Activated CD8-positive, alpha-beta T cell treated with anti-CD3 and anti-CD28 coated beads, Interleukin-2, amount 10 ng/mL, durations not matched to agents 7 days and 5 days (primary cell): ENCODE measurements around the gene HORMAD2. TPM values are rescaled to one million over a fixed set of nuclear protein-coding genes. Genes with fewer than 3 reads are reported as not detected.
A peak's percentile ranks its signal among the peaks of the same experiment; 100 is the strongest.

Source experiments
- ATAC-seq: fragments of 150-1000 bp; cut with Tn5 transposase; one replicate; pipeline ENCODE4 v1.10.0; 2021; ENCODE audit warnings: moderate library complexity
- CTCF ChIA-PET: fragments of 350-600 bp; sonication (Branson Sonifier 250); formaldehyde crosslinking; loops from one replicate; lab custom pipeline; 2021; ENCODE audit warnings: antibody characterized with exemption; lab: Charles Lee
- POLR2A ChIA-PET: fragments of 350-600 bp; sonication (Branson Sonifier 250); formaldehyde crosslinking; loops from one replicate; lab custom pipeline; 2021; ENCODE audit warnings: antibody characterized with exemption; lab: Charles Lee
- DNase-seq: peaks from one replicate; pipeline ENCODE4 v3.0.0-alpha.2; 2020
- H3K27ac Mint-ChIP-seq: one replicate; pipeline ENCODE4 v1.8.0; 2021; ENCODE audit warnings: mild to moderate bottlenecking, mixed read lengths
- H3K27me3 Mint-ChIP-seq: one replicate; pipeline ENCODE4 v1.8.0; 2021; ENCODE audit warnings: low read depth, mixed read lengths
- H3K36me3 Mint-ChIP-seq: one replicate; pipeline ENCODE4 v1.8.0; 2021; ENCODE audit warnings: low read depth, mixed read lengths
- H3K4me1 Mint-ChIP-seq: one replicate; pipeline ENCODE4 v1.8.0; 2021; ENCODE audit warnings: low read depth, mixed read lengths
- H3K4me3 Mint-ChIP-seq: one replicate; pipeline ENCODE4 v1.8.0; 2021; ENCODE audit warnings: mild to moderate bottlenecking, mixed read lengths
- H3K9me3 Mint-ChIP-seq: one replicate; pipeline ENCODE4 v1.8.0; 2022; ENCODE audit warnings: mixed read lengths; ENCODE audit not compliant: insufficient read depth
- total RNA-seq, 2 experiments: library from RNA; stranded (reverse); gene quantifications; one replicate each; pipeline ENCODE4 v1.2.3, GENCODE V29; 2021

HORMAD2 gene
- total RNA-seq, 2 experiments from 2014 or later = not detected

DNA sequence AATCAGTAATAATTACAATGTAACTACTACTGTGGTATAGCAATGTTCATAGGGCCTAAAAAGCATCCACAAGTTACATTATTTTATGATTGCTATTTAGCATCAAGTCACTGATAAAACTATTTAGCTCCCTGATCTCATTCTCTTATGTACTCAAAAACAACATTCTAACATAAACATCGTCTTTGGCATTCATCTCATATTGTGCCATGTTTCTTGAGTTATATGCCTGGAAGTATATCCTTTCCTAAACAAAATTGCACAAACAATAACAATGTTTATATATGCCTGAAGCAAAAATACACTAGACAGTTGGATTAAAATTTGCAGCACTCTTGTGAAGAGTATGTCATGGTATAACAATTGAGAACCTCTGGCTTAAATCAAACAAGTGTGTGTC, 34.1 kb downstream of the HORMAD2 start:
- POLR2A ChIA-PET = no interaction called here

DNA sequence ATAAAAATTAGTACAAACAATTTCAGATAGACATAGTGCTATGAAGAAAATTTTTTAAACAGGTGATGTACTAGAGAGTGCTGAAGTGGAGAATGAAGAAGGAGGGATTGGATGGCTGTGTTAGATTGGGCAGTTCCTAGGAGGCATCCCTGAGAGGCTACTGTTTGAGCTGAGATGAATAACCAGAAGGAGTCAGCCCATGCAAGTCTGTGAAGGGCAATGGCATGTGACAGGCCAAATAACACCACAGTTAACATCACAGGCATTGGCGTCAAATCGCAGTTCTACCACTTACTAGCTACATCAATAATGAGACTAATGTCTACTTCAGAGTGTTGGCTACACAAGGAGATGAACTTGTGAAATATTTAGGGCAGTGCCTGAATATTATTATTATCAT, 35.4 kb downstream of the HORMAD2 start:
- peaks cover 14% of the 10 kb centered on the region for H3K36me3 Mint-ChIP-seq
- H3K27ac Mint-ChIP-seq = no peak overlapping the region
- POLR2A ChIA-PET = no interaction called here
- peaks cover 43% of the 10 kb centered on the region for H3K4me1 Mint-ChIP-seq
- no peak overlapping the region for H3K4me3 Mint-ChIP-seq
- CTCF ChIA-PET = interaction anchor here (1.1 to 1.7 kb wide), 3 partner anchors 63 to 172 kb away, joined by 4 to 8 read pairs (median 5); no protein-coding TSS in a partner anchor
- no peaks in the 10 kb centered on the region for H3K27me3 Mint-ChIP-seq
- ATAC-seq = no peak
- H3K9me3 Mint-ChIP-seq = no peaks in the 10 kb centered on the region
- no peak for DNase-seq

More for the DNA sequence above, 34.1 kb downstream of the HORMAD2 start:
- peaks cover 14% of the 10 kb centered on the region for H3K36me3 Mint-ChIP-seq
- H3K4me3 Mint-ChIP-seq = no peak overlapping the region
- CTCF ChIA-PET = interaction anchor here (1.1 to 3.1 kb wide), 10 partner anchors 9 to 478 kb away, joined by 3 to 16 read pairs (median 6); partner anchors contain the start of gene RNF215
- ATAC-seq (no peak), DNase-seq (no peak)
- H3K27me3 Mint-ChIP-seq = no peaks in the 10 kb centered on the region
- H3K27ac Mint-ChIP-seq = no peak overlapping the region
- peaks cover 43% of the 10 kb centered on the region for H3K4me1 Mint-ChIP-seq
- no peaks in the 10 kb centered on the region for H3K9me3 Mint-ChIP-seq

DNA sequence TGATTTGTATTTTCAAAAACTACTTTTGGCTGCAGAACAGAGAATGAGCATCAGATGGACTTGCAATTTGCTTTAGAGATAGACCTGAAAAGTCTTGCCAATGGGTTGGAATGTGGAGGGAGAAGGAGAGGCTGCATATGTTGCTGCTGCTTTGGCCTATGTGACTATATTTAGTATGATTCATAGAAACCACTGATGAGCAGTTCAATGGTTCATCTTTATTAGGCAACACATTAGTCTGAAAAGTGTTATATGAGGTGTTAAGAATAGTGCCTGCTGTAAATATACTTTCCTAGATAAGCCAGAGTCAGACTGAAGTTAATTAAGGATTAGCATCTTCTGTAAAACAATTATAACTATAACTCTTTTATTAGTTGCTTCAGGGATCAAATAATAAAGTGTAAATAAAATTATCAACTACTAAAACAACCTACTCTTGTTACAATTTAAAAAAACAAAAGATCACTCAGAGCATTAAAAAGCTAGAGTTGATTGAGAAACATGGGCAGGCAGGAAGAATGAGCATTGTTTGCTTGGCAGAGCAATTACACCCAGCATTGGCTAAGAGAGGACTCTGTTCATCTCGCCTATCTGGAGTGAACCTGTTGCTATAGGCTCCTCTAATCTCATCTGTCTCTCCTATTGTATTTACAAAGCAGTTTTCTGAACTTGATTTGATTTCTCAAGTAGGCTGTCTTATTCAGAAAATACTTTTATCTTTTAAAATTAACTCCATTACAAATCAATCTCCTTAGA, 36.3 kb downstream of the HORMAD2 start:
- H3K4me3 Mint-ChIP-seq = no peak overlapping the region
- H3K9me3 Mint-ChIP-seq = no peaks in the 10 kb centered on the region
- H3K4me1 Mint-ChIP-seq = peaks cover 41% of the 10 kb centered on the region
- ATAC-seq (no peak), DNase-seq (no peak)
- POLR2A ChIA-PET = no interaction called here
- CTCF ChIA-PET = interaction anchor here (0.9 to 1.7 kb wide), 5 partner anchors 8 to 171 kb away, joined by 3 to 11 read pairs (median 5); no protein-coding TSS in a partner anchor
- H3K27me3 Mint-ChIP-seq = no peaks in the 10 kb centered on the region
- peaks cover 14% of the 10 kb centered on the region for H3K36me3 Mint-ChIP-seq
- no peak overlapping the region for H3K27ac Mint-ChIP-seq

DNA sequence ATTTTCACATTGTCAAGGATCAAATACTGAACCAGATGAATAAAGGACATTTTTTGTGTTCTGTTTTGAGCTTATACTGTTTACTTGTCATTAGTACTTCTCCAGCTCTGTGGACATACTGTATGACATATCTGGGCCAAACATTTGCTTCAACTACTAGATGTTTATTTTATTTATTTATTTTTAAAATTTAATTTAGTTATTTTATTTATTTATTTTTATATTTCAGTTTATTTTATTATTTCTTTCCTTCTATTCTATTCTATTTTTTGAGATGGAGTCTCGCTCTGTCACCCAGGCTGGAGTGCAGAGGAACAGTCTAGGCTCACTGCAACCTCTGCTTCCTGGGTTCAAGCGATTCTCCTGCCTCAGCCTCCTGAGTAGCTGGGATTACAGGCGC, 37.0 kb downstream of the HORMAD2 start:
- ChIA-PET POLR2A (no interaction called here), CTCF (interaction anchor here (0.9 to 1.7 kb wide), 3 partner anchors 9 to 308 kb away, joined by 3 to 11 read pairs (median 4); partner anchors contain the start of gene MTFP1)
- Mint-ChIP-seq H3K27me3 (no peaks in the 10 kb centered on the region), H3K4me3 (no peak overlapping the region), H3K9me3 (no peaks in the 10 kb centered on the region), H3K36me3 (peaks cover 14% of the 10 kb centered on the region), H3K27ac (no peak overlapping the region), H3K4me1 (peaks cover 47% of the 10 kb centered on the region)
- ATAC-seq = no peak
- DNase-seq = no peak

DNA sequence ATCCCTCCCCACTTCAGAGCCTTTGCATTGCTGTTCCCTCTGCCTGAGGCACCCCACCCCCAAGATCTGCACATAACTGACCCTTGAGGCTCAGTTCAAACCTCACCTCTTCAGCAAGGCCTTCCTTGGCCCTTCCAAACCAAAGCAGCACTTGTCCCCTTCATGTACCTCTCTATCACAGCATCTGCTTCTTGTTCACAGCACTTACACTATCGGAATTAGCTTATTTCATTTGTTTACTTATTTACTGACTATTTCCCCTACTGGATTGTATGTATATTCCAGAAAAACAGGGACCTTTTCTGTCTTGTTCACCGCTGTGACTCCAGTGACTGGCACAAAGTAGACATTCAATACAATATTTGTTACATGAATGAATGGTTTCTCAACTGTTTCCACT, 38.0 kb downstream of the HORMAD2 start:
- ChIA-PET CTCF (interaction anchor here (1.2 to 3.6 kb wide), 5 partner anchors 8 to 307 kb away, joined by 3 to 17 read pairs (median 8); partner anchors contain the start of gene MTFP1), POLR2A (interaction anchor here (0.9 kb wide), 1 partner anchor 103 kb away, joined by 4 read pairs; no protein-coding TSS in a partner anchor)
- no peaks in the 10 kb centered on the region for H3K27me3 Mint-ChIP-seq
- H3K4me3 Mint-ChIP-seq = no peak overlapping the region
- peaks cover 50% of the 10 kb centered on the region for H3K4me1 Mint-ChIP-seq
- no peaks in the 10 kb centered on the region for H3K9me3 Mint-ChIP-seq
- H3K27ac Mint-ChIP-seq = no peak overlapping the region
- H3K36me3 Mint-ChIP-seq = peaks cover 11% of the 10 kb centered on the region
- ATAC-seq (no peak), DNase-seq (no peak)

DNA sequence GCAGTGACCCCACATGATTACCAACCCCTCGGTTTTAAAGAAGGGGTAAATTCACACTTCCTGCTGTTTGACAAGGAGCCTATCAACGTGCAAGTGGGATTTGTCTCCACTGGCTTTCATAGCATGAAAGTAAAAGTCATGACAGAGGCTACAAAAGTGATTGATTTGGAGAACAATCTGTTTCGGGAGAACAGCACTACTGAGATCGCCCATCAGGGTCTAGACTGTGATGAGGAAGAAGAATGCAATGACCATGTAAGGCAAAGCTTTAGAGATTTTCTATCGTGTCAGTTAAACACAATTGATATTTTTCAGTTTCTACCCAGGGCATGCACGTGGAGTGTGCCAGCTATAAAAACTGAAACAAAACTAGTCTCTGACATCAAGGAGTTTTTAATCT, 41.7 kb downstream of the HORMAD2 start:
- H3K4me3 Mint-ChIP-seq = peak overlapping the region; percentile 10
- ChIA-PET CTCF (interaction anchor here (0.9 to 3.0 kb wide), 9 partner anchors 10 to 259 kb away, joined by 3 to 9 read pairs (median 6); no protein-coding TSS in a partner anchor), POLR2A (no interaction called here)
- ATAC-seq (no peak), DNase-seq (no peak)
- peaks cover 8% of the 10 kb centered on the region for H3K9me3 Mint-ChIP-seq
- H3K36me3 Mint-ChIP-seq = peaks cover 13% of the 10 kb centered on the region
- H3K4me1 Mint-ChIP-seq = peaks cover 34% of the 10 kb centered on the region
- H3K27me3 Mint-ChIP-seq = no peaks in the 10 kb centered on the region
- H3K27ac Mint-ChIP-seq = peak overlapping the region; percentile 6

DNA sequence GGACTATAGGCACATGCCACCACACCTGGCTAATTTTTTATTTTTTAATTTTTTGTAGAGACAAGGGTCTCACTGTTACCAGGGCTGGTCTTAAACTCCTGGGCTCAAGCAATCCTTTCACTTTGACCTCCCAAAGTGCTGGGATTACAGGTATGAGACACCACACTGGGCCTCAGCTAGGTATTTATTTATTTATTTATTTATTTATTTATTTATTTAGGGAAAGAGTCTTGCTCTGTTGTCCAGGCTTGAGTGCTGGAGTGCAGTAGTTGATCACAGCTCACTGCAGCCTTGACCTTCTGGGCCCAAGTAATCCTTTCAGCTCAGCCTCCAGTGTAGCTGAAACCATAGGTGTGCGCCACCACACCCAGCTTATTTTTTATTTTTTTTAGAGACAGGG, 43.2 kb downstream of the HORMAD2 start:
- Mint-ChIP-seq H3K27ac (no peak overlapping the region), H3K36me3 (peaks cover 15% of the 10 kb centered on the region), H3K9me3 (peaks cover 14% of the 10 kb centered on the region), H3K4me3 (no peak overlapping the region), H3K4me1 (peaks cover 28% of the 10 kb centered on the region), H3K27me3 (no peaks in the 10 kb centered on the region)
- POLR2A ChIA-PET = no interaction called here
- CTCF ChIA-PET = interaction anchor here (1.6 to 3.0 kb wide), 4 partner anchors 10 to 31 kb away, joined by 3 to 9 read pairs (median 7); no protein-coding TSS in a partner anchor
- DNase-seq (no peak), ATAC-seq (no peak)

DNA sequence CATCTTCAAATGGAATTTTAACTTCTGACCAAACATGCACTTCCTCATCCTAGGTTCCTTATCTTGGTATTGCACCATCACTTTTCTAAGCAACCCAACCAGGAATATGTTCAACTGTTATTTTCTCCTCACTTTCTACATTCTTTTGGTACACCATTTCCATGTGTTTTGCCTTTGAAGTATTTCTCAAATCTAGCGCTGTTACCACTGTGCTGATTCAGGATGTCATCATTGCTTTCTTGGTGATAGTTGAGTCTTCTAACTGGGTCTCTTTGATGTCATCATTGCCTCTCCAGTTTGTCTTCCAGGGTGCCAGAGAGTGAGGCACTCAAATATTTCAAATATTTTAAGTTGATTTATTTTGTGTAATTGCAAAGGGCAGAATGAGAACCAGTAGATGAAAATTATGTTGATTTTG, 47.5 kb downstream of the HORMAD2 start:
- peaks cover 17% of the 10 kb centered on the region for H3K36me3 Mint-ChIP-seq
- no peak for ATAC-seq
- ChIA-PET CTCF (no interaction called here), POLR2A (no interaction called here)
- H3K4me1 Mint-ChIP-seq = peaks cover 23% of the 10 kb centered on the region
- no peak overlapping the region for H3K27ac Mint-ChIP-seq
- peaks cover 14% of the 10 kb centered on the region for H3K9me3 Mint-ChIP-seq
- H3K4me3 Mint-ChIP-seq = no peak overlapping the region
- no peak for DNase-seq
- no peaks in the 10 kb centered on the region for H3K27me3 Mint-ChIP-seq

DNA sequence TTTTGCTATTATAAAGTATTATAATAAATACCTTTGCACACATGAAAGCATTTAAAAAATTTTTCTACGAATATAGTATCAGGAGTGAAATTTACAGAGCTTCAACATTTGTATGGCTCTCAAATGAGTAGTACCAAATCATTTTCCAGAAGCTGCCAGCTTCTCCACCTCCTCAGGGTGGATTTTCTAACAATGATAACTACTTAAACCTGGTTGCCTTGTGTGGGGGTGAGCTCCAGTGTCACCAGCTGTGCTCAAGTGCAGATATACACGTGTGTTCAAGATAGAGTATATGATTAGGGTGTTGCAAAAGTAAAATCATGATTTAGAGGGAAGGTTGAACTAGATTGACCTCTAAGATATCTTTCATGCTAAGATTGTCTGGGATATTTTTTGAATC, 48.2 kb downstream of the HORMAD2 start:
- ATAC-seq = no peak
- ChIA-PET POLR2A (no interaction called here), CTCF (interaction anchor here (1.3 kb wide), 1 partner anchor 49 kb away, joined by 3 read pairs; no protein-coding TSS in a partner anchor)
- peaks cover 14% of the 10 kb centered on the region for H3K9me3 Mint-ChIP-seq
- H3K36me3 Mint-ChIP-seq = peaks cover 17% of the 10 kb centered on the region
- no peak overlapping the region for H3K27ac Mint-ChIP-seq
- no peak for DNase-seq
- peaks cover 21% of the 10 kb centered on the region for H3K4me1 Mint-ChIP-seq
- no peak overlapping the region for H3K4me3 Mint-ChIP-seq
- no peaks in the 10 kb centered on the region for H3K27me3 Mint-ChIP-seq

DNA sequence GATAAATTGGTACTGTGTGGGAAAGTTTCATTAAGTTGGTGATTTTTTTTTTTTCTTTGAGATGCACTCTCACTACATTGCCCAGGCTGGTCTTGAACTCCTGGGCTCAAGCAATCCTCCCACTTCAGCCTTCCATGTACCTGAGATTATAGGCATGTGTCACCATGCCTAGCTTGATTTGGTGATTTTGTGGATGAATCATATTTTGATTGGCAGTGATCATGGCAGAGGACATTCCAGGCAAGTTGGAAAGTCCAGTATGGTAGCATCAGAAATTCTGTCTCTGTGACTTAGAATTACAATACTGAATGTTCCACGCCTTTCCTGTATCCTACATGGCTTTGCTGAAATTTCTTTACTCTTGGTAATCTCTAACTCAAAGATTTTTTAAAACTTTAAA, 49.4 kb downstream of the HORMAD2 start:
- no peak for DNase-seq
- H3K27me3 Mint-ChIP-seq = no peaks in the 10 kb centered on the region
- H3K27ac Mint-ChIP-seq = no peak overlapping the region
- H3K9me3 Mint-ChIP-seq = peaks cover 10% of the 10 kb centered on the region
- ATAC-seq = no peak
- peaks cover 13% of the 10 kb centered on the region for H3K36me3 Mint-ChIP-seq
- ChIA-PET CTCF (interaction anchor here (0.8 kb wide), 1 partner anchor 21 kb away, joined by 3 read pairs; no protein-coding TSS in a partner anchor), POLR2A (no interaction called here)
- H3K4me3 Mint-ChIP-seq = no peak overlapping the region
- H3K4me1 Mint-ChIP-seq = peaks cover 18% of the 10 kb centered on the region

DNA sequence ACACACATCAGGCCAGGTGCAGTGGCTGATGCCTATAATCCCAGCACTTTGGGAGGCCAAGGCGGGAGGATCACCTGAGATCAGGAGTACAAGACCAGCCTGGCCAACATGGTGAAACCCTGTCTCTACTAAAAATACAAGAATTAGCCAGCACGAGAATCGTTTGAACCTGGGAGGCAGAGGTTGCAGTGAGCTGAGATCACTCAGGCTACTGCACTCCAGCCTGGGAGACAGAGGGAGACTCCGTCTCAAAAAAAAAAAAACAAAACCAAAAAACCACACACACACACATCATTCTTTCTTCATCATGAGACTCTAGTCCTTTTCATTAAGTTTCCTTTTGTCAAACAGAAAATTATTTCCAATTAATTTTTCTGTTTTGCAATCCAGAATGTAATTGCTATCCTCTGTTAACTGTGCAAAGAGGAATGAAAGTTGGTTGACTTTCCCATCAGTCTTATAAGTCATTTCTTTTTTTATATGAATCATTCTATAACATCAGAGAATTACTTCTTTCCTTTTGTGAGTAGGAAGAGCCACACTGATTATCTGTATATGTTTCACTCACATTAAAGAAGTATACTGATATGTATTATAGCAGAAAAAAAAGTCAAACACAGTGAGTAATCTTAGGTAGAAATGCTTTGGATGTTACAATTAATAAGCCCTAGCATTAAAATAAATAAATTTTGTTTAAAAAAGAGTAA, 52.2 kb downstream of the HORMAD2 start:
- H3K4me3 Mint-ChIP-seq = no peak overlapping the region
- CTCF ChIA-PET = no interaction called here

More for the DNA sequence above, 52.2 kb downstream of the HORMAD2 start:
- DNase-seq = no peak
- Mint-ChIP-seq H3K27me3 (peaks cover 1% of the 10 kb centered on the region), H3K27ac (no peak overlapping the region), H3K36me3 (peaks cover 11% of the 10 kb centered on the region), H3K9me3 (peaks cover 6% of the 10 kb centered on the region), H3K4me1 (peaks cover 19% of the 10 kb centered on the region)
- no peak for ATAC-seq
- POLR2A ChIA-PET = no interaction called here
